ENCODE data around the gene CGN.
"Not testable (repeated sequence)": the region's sequence is repeated elsewhere in the genome, so short reads cannot be mapped to it uniquely, and the experiment has no call there.

Gene CGN

GRCh38 chr1:151511636-151512215 lies 539 bp downstream of the CGN start:
- Mint-ChIP-seq H3K27me3 (no peaks in the 10 kb centered on the region), H3K27ac (no peak overlapping the region), H3K4me1 (ENCODE audit: low read depth) (peaks cover 24% of the 10 kb centered on the region), H3K36me3 (no peaks in the 10 kb centered on the region), H3K9me3 (ENCODE audit: low read depth) (no peaks in the 10 kb centered on the region), H3K4me3 (peak overlapping the region; percentile 80)

GRCh38 chr1:151512326-151512725 lies 1.1 kb downstream of the CGN start:
- H3K27me3 Mint-ChIP-seq: no peaks in the 10 kb centered on the region
- H3K4me3 Mint-ChIP-seq: peak overlapping the region; percentile 80

GRCh38 chr1:151512801-151513625 lies 1.8 kb downstream of the CGN start:
- H3K27ac Mint-ChIP-seq: no peak overlapping the region
- peaks cover 24% of the 10 kb centered on the region for H3K4me1 Mint-ChIP-seq (ENCODE audit: low read depth)
- H3K4me3 Mint-ChIP-seq: peak overlapping the region; percentile 5
- no peaks in the 10 kb centered on the region for H3K36me3 Mint-ChIP-seq
- H3K9me3 Mint-ChIP-seq (ENCODE audit: low read depth): no peaks in the 10 kb centered on the region
- no peaks in the 10 kb centered on the region for H3K27me3 Mint-ChIP-seq

More at GRCh38 chr1:151512326-151512725, 1.1 kb downstream of the CGN start:
- Mint-ChIP-seq H3K9me3 (ENCODE audit: low read depth) (no peaks in the 10 kb centered on the region), H3K27ac (no peak overlapping the region), H3K36me3 (no peaks in the 10 kb centered on the region), H3K4me1 (ENCODE audit: low read depth) (peaks cover 24% of the 10 kb centered on the region)

- Mint-ChIP-seq H3K4me3 (peak overlapping the region; percentile 5), H3K4me1 (ENCODE audit: low read depth) (peaks cover 24% of the 10 kb centered on the region), H3K27ac (no peak overlapping the region), H3K27me3 (no peaks in the 10 kb centered on the region), H3K9me3 (ENCODE audit: low read depth) (no peaks in the 10 kb centered on the region), H3K36me3 (no peaks in the 10 kb centered on the region)
Observed at GRCh38 chr1:151513626-151514121, 2.5 kb downstream of the CGN start.

GRCh38 chr1:151514366-151514765 lies 3.2 kb downstream of the CGN start:
- H3K9me3 Mint-ChIP-seq (ENCODE audit: low read depth): no peaks in the 10 kb centered on the region
- no peak overlapping the region for H3K4me3 Mint-ChIP-seq
- peaks cover 24% of the 10 kb centered on the region for H3K4me1 Mint-ChIP-seq (ENCODE audit: low read depth)
- no peaks in the 10 kb centered on the region for H3K36me3 Mint-ChIP-seq
- H3K27me3 Mint-ChIP-seq: no peaks in the 10 kb centered on the region
- no peak overlapping the region for H3K27ac Mint-ChIP-seq

- Mint-ChIP-seq H3K4me3 (no peak overlapping the region), H3K27me3 (no peaks in the 10 kb centered on the region), H3K9me3 (ENCODE audit: low read depth) (no peaks in the 10 kb centered on the region), H3K4me1 (ENCODE audit: low read depth) (peaks cover 24% of the 10 kb centered on the region), H3K27ac (no peak overlapping the region), H3K36me3 (no peaks in the 10 kb centered on the region)
Observed at GRCh38 chr1:151515265-151515664, 4.1 kb downstream of the CGN start.

- no peak overlapping the region for H3K4me3 Mint-ChIP-seq
- no peaks in the 10 kb centered on the region for H3K27me3 Mint-ChIP-seq
- no peaks in the 10 kb centered on the region for H3K9me3 Mint-ChIP-seq (ENCODE audit: low read depth)
- H3K4me1 Mint-ChIP-seq (ENCODE audit: low read depth): peaks cover 20% of the 10 kb centered on the region
- H3K27ac Mint-ChIP-seq: no peak overlapping the region
- no peaks in the 10 kb centered on the region for H3K36me3 Mint-ChIP-seq
Observed at GRCh38 chr1:151516031-151516511, 4.9 kb downstream of the CGN start.

GRCh38 chr1:151518431-151518830 lies 7.2 kb downstream of the CGN start:
- no peak overlapping the region for H3K27ac Mint-ChIP-seq
- no peak overlapping the region for H3K4me3 Mint-ChIP-seq
- no peaks in the 10 kb centered on the region for H3K27me3 Mint-ChIP-seq
- no peaks in the 10 kb centered on the region for H3K36me3 Mint-ChIP-seq
- peaks cover 7% of the 10 kb centered on the region for H3K4me1 Mint-ChIP-seq (ENCODE audit: low read depth)
- no peaks in the 10 kb centered on the region for H3K9me3 Mint-ChIP-seq (ENCODE audit: low read depth)

- H3K27me3 Mint-ChIP-seq: no peaks in the 10 kb centered on the region
- H3K9me3 Mint-ChIP-seq (ENCODE audit: low read depth): no peaks in the 10 kb centered on the region
- H3K4me1 Mint-ChIP-seq (ENCODE audit: low read depth): peaks cover 3% of the 10 kb centered on the region
- no peak overlapping the region for H3K27ac Mint-ChIP-seq
- H3K36me3 Mint-ChIP-seq: no peaks in the 10 kb centered on the region
- H3K4me3 Mint-ChIP-seq: no peak overlapping the region
Observed at GRCh38 chr1:151518936-151519335, 7.7 kb downstream of the CGN start.

GRCh38 chr1:151519667-151520066 lies 8.5 kb downstream of the CGN start:
- Mint-ChIP-seq H3K36me3 (no peaks in the 10 kb centered on the region), H3K4me1 (ENCODE audit: low read depth) (no peaks in the 10 kb centered on the region), H3K27me3 (no peaks in the 10 kb centered on the region), H3K27ac (no peak overlapping the region), H3K4me3 (no peak overlapping the region), H3K9me3 (ENCODE audit: low read depth) (no peaks in the 10 kb centered on the region)

GRCh38 chr1:151520359-151520758 lies 9.2 kb downstream of the CGN start:
- H3K27ac Mint-ChIP-seq: no peak overlapping the region
- no peaks in the 10 kb centered on the region for H3K27me3 Mint-ChIP-seq
- no peaks in the 10 kb centered on the region for H3K9me3 Mint-ChIP-seq (ENCODE audit: low read depth)
- no peaks in the 10 kb centered on the region for H3K4me1 Mint-ChIP-seq (ENCODE audit: low read depth)
- H3K4me3 Mint-ChIP-seq: no peak overlapping the region
- H3K36me3 Mint-ChIP-seq: no peaks in the 10 kb centered on the region

GRCh38 chr1:151522427-151522826 lies 11.2 kb downstream of the CGN start:
- not testable (repeated sequence) for H3K36me3 Mint-ChIP-seq; H3K4me1 Mint-ChIP-seq (ENCODE audit: low read depth); H3K27ac Mint-ChIP-seq; H3K4me3 Mint-ChIP-seq; H3K27me3 Mint-ChIP-seq; H3K9me3 Mint-ChIP-seq (ENCODE audit: low read depth)

- Mint-ChIP-seq H3K4me3 (no peak overlapping the region), H3K36me3 (no peaks in the 10 kb centered on the region), H3K9me3 (ENCODE audit: low read depth) (no peaks in the 10 kb centered on the region), H3K4me1 (ENCODE audit: low read depth) (no peaks in the 10 kb centered on the region), H3K27me3 (no peaks in the 10 kb centered on the region), H3K27ac (no peak overlapping the region)
Observed at GRCh38 chr1:151523326-151523725, 12.1 kb downstream of the CGN start.

- Mint-ChIP-seq H3K9me3 (ENCODE audit: low read depth) (no peaks in the 10 kb centered on the region), H3K27me3 (no peaks in the 10 kb centered on the region), H3K4me1 (ENCODE audit: low read depth) (no peaks in the 10 kb centered on the region), H3K27ac (no peak overlapping the region), H3K36me3 (no peaks in the 10 kb centered on the region), H3K4me3 (no peak overlapping the region)
Observed at GRCh38 chr1:151524736-151525135, 13.5 kb downstream of the CGN start.

- Mint-ChIP-seq H3K9me3 (ENCODE audit: low read depth) (no peaks in the 10 kb centered on the region), H3K4me1 (ENCODE audit: low read depth) (no peaks in the 10 kb centered on the region), H3K36me3 (peaks cover under 1% of the 10 kb centered on the region), H3K4me3 (no peak overlapping the region), H3K27ac (no peak overlapping the region), H3K27me3 (no peaks in the 10 kb centered on the region)
Observed at GRCh38 chr1:151526735-151527525, 15.7 kb downstream of the CGN start.

All from activated naive CD8-positive, alpha-beta T cell (primary cell).